ENCODE data around the gene PROSER1.

Gene PROSER1

DNA sequence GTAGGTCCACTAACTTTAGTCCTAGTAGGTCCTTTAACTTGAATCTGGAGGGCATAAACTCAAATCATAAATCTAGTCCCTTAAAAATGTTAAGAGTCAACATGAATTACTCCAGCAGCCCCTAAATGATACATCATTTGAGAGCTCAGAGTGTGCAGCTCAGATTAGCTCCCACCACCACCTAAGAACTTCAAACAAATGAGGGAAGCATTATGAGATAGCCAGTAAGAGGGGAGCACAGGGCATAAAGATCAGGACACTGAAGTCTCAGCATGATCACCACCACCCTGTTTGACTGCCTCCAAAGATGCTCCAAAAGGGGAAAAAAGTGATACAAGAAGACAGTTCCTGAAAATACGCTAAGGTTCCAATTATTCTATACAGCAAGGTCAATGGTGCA, 5.7 kb downstream of the PROSER1 start:
- TF ChIP-seq POLR2AphosphoS5 (IDR thresholded peaks at IDR 0.05; ENCODE audit: low read depth, low read length), result no peak
- no peak for TF ChIP-seq FOXP2 (optimal IDR thresholded peaks at IDR 0.05; ENCODE audit: borderline replicate concordance, extremely low read depth, extremely low read length, insufficient read depth)
- TF ChIP-seq SIN3A (IDR thresholded peaks at IDR 0.05; ENCODE audit: borderline replicate concordance, insufficient read depth, low read length), result no peak
- TF ChIP-seq TAF1 (IDR thresholded peaks at IDR 0.05; ENCODE audit: borderline replicate concordance, insufficient read depth, low read length), result no peak
- TF ChIP-seq REST (IDR thresholded peaks at IDR 0.05; ENCODE audit: insufficient read depth in 1 of 2, low read depth in 2 of 2, low read length in 2 of 2), result no peak

- TF ChIP-seq SIN3A (IDR thresholded peaks at IDR 0.05; ENCODE audit: borderline replicate concordance, insufficient read depth, low read length) (no peak), REST (IDR thresholded peaks at IDR 0.05; ENCODE audit: insufficient read depth in 1 of 2, low read depth in 2 of 2, low read length in 2 of 2) (no peak), POLR2AphosphoS5 (IDR thresholded peaks at IDR 0.05; ENCODE audit: low read depth, low read length) (no peak), FOXP2 (optimal IDR thresholded peaks at IDR 0.05; ENCODE audit: borderline replicate concordance, extremely low read depth, extremely low read length, insufficient read depth) (no peak), TAF1 (IDR thresholded peaks at IDR 0.05; ENCODE audit: borderline replicate concordance, insufficient read depth, low read length) (no peak)
Observed at GRCh38 chr13:39025433-39025839, 12.5 kb downstream of the PROSER1 start.

DNA sequence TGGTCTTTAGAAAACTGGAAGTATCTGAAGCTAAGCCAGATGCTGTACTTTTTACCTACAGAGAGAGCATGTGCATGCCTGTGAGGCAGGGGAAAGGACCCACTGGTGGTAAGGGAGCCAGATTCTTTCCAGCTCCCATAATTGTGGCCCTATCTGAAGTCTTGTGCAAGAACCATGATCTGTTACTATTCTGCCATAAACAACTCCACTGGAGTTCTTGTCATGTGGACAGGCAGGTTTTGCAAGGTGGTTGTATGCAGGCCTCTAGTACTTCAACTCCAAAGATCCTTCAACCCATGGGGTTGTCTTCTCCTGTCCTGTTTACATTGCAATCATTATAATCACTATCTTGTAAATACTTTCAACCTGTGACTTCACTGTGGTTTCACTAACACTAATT, 14.1 kb downstream of the PROSER1 start:
- TF ChIP-seq POLR2AphosphoS5 (IDR thresholded peaks at IDR 0.05; ENCODE audit: low read depth, low read length) (no peak), TAF1 (IDR thresholded peaks at IDR 0.05; ENCODE audit: borderline replicate concordance, insufficient read depth, low read length) (no peak), SIN3A (IDR thresholded peaks at IDR 0.05; ENCODE audit: borderline replicate concordance, insufficient read depth, low read length) (no peak), REST (IDR thresholded peaks at IDR 0.05; ENCODE audit: insufficient read depth in 1 of 2, low read depth in 2 of 2, low read length in 2 of 2) (no peak), FOXP2 (optimal IDR thresholded peaks at IDR 0.05; ENCODE audit: borderline replicate concordance, extremely low read depth, extremely low read length, insufficient read depth) (no peak)

DNA sequence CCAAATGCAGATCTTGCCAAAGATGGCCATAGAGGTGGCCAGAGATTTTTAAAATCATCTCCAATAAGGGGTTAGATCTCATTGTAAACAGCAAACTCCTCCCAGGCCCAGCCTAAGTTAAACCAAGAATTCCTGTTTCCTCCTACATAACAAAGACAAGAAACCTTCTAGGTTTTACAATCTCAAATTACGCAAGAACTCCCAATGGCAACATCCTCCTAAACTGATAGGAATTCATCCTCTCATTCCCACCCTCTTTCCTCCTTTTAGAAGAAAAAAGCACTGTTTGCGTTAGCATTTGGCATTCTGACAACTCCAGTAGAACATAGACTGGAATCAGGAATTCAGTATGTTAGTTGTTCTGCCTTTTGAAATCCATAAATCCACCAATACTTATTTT, 14.6 kb downstream of the PROSER1 start:
- no peak for TF ChIP-seq TAF1 (IDR thresholded peaks at IDR 0.05; ENCODE audit: borderline replicate concordance, insufficient read depth, low read length)
- no peak for TF ChIP-seq REST (IDR thresholded peaks at IDR 0.05; ENCODE audit: insufficient read depth in 1 of 2, low read depth in 2 of 2, low read length in 2 of 2)
- no peak for TF ChIP-seq FOXP2 (optimal IDR thresholded peaks at IDR 0.05; ENCODE audit: borderline replicate concordance, extremely low read depth, extremely low read length, insufficient read depth)
- no peak for TF ChIP-seq POLR2AphosphoS5 (IDR thresholded peaks at IDR 0.05; ENCODE audit: low read depth, low read length)
- no peak for TF ChIP-seq SIN3A (IDR thresholded peaks at IDR 0.05; ENCODE audit: borderline replicate concordance, insufficient read depth, low read length)
